PC-9 (cell line): ENCODE data around the gene RYR2.

Experiments used
- EZH2 ChIP-seq: fragments of 200-600 bp; sonication (generic); IDR thresholded peaks from 2 replicates; pipeline ENCODE4 v1.8.0; 2017; ENCODE audit warnings: antibody characterized with exemption, low read depth
- TF ChIP-seq, protein P1 (sequence below): fragments of 200-600 bp; sonication (generic); conservative IDR thresholded peaks from 2 replicates; pipeline ENCODE4 v1.6.1; 2017; ENCODE audit warnings: mixed run types, antibody characterized with exemption, mild to moderate bottlenecking, moderate library complexity

DNA sequence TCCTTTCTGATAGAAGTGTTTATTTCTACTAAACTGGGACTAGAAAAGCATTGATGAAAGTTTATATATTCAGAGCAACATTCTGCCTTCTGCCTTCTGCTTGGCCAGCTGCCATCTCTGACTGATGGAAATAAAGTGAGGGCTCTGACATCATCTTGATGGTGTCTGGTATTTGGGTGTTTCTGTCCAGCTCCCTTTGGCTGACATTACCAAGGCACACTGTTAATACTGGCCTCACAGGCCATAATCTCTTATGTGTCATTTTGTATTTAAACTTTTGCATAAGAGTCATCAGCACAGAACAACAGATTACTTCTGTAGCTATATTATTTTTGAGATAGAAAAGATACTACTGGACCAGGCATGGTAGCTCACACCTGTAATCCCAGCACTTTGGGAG is 216.9 kb downstream of the RYR2 start:
- TF ChIP-seq, protein P1, sequence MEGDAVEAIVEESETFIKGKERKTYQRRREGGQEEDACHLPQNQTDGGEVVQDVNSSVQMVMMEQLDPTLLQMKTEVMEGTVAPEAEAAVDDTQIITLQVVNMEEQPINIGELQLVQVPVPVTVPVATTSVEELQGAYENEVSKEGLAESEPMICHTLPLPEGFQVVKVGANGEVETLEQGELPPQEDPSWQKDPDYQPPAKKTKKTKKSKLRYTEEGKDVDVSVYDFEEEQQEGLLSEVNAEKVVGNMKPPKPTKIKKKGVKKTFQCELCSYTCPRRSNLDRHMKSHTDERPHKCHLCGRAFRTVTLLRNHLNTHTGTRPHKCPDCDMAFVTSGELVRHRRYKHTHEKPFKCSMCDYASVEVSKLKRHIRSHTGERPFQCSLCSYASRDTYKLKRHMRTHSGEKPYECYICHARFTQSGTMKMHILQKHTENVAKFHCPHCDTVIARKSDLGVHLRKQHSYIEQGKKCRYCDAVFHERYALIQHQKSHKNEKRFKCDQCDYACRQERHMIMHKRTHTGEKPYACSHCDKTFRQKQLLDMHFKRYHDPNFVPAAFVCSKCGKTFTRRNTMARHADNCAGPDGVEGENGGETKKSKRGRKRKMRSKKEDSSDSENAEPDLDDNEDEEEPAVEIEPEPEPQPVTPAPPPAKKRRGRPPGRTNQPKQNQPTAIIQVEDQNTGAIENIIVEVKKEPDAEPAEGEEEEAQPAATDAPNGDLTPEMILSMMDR: no peak
- TF ChIP-seq EZH2: no peak
